Measurements from ENCODE around the gene DIAPH3. TPM values are rescaled to one million over a fixed set of nuclear protein-coding genes. Genes with fewer than 3 reads are reported as not detected.
A peak's percentile ranks its signal among the peaks of the same experiment; 100 is the strongest.

The DIAPH3 gene
- polyA plus RNA-seq, 1 of the 3 experiments (the other 2 are of a cell fraction) = 5.4 TPM

DNA sequence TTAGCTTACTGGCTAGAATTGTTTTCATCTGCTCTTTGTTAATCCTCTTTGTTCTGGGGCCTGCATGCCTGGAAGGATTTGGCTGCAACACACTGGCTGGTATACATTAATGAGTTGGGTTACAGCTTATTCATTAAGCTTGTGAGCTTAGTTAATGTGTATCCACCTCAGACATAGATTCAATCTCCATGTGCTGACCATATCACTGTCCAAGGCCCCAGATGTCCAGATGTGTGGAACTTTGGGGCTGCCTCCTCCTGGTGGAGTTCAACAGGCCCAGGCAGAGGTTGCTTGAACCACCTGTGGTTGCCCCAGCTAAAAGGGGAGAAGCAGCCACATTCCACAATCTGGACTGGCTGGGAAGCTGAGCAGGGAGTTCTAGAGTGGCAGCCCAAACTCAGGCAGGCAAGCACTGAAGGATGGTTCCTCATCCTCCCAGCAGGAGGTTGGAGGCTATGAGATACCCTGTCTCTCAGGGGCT lies 5.4 kb downstream of the DIAPH3 start:
- H3K9ac ChIP-seq = no peak overlapping the region
- H3K27me3 ChIP-seq (ENCODE audit: insufficient read depth) = no peaks in the 10 kb centered on the region
- H3K4me3 ChIP-seq (ENCODE audit: low read depth in 2 of 2, low read length in 1 of 2) = no peak overlapping the region
- H3K36me3 ChIP-seq (replicated peaks in 1 of 2; ENCODE audit: control insufficient read depth in 1 of 2, insufficient read depth in 2 of 2, low read length in 1 of 2) = peaks cover 0 to 14% of the 10 kb centered on the region in 2 experiments
- no peak overlapping the region for H3K4me2 ChIP-seq
- ChIA-PET CTCF (no interaction called here), POLR2A (no interaction called here)
- peaks cover 98% of the 10 kb centered on the region for H3K79me2 ChIP-seq (ENCODE audit: insufficient read depth)
- H3F3A ChIP-seq (replicated peaks; ENCODE audit: insufficient read depth) = peaks cover 7% of the 10 kb centered on the region
- H3K4me1 ChIP-seq (ENCODE audit: control insufficient read depth in 1 of 2, insufficient read depth in 2 of 2, low read depth in 1 of 2, low read length in 1 of 2) = peaks cover 2 to 24% of the 10 kb centered on the region in 2 experiments; a peak in 3 of 4 replicates
- H3K9me3 ChIP-seq = peaks cover 4% of the 10 kb centered on the region; the same call in 1 of the 2 replicates
- no peaks in the 10 kb centered on the region for H3K9me2 ChIP-seq
- no peak overlapping the region for H3K27ac ChIP-seq (ENCODE audit: low read depth in 2 of 2, low read length in 1 of 2)
- DNase-seq = no peak
- H2AFZ ChIP-seq (ENCODE audit: low read depth) = no peak overlapping the region
- no peak for TF ChIP-seq RAD21 (IDR thresholded peaks at IDR 0.05; ENCODE audit: low read length)
- no peak for TF ChIP-seq EZH2phosphoT487 (IDR thresholded peaks at IDR 0.05; ENCODE audit: borderline replicate concordance, low read depth)
- TF ChIP-seq, protein P1, sequence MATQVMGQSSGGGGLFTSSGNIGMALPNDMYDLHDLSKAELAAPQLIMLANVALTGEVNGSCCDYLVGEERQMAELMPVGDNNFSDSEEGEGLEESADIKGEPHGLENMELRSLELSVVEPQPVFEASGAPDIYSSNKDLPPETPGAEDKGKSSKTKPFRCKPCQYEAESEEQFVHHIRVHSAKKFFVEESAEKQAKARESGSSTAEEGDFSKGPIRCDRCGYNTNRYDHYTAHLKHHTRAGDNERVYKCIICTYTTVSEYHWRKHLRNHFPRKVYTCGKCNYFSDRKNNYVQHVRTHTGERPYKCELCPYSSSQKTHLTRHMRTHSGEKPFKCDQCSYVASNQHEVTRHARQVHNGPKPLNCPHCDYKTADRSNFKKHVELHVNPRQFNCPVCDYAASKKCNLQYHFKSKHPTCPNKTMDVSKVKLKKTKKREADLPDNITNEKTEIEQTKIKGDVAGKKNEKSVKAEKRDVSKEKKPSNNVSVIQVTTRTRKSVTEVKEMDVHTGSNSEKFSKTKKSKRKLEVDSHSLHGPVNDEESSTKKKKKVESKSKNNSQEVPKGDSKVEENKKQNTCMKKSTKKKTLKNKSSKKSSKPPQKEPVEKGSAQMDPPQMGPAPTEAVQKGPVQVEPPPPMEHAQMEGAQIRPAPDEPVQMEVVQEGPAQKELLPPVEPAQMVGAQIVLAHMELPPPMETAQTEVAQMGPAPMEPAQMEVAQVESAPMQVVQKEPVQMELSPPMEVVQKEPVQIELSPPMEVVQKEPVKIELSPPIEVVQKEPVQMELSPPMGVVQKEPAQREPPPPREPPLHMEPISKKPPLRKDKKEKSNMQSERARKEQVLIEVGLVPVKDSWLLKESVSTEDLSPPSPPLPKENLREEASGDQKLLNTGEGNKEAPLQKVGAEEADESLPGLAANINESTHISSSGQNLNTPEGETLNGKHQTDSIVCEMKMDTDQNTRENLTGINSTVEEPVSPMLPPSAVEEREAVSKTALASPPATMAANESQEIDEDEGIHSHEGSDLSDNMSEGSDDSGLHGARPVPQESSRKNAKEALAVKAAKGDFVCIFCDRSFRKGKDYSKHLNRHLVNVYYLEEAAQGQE (IDR thresholded peaks at IDR 0.05; ENCODE audit: low read depth, low read length) = no peak
- TF ChIP-seq CHD2 (IDR thresholded peaks at IDR 0.05; ENCODE audit: low read length, partially characterized antibody) = no peak
- no peak for TF ChIP-seq FOXM1 (IDR thresholded peaks at IDR 0.05; ENCODE audit: low read depth)
- TF ChIP-seq EP300 (IDR thresholded peaks at IDR 0.05; ENCODE audit: borderline replicate concordance in 1 of 2, low read depth in 1 of 2, low read length in 1 of 2) = no peak
- no peak for TF ChIP-seq FOXJ3 (CRISPR knock-in tag; IDR thresholded peaks at IDR 0.05)
- no peak for TF ChIP-seq ELF1 (IDR thresholded peaks at IDR 0.05)
- TF ChIP-seq PBX3 (IDR thresholded peaks at IDR 0.05) = no peak
- H4K20me1 ChIP-seq (ENCODE audit: insufficient read depth) = no peaks in the 10 kb centered on the region

DNA sequence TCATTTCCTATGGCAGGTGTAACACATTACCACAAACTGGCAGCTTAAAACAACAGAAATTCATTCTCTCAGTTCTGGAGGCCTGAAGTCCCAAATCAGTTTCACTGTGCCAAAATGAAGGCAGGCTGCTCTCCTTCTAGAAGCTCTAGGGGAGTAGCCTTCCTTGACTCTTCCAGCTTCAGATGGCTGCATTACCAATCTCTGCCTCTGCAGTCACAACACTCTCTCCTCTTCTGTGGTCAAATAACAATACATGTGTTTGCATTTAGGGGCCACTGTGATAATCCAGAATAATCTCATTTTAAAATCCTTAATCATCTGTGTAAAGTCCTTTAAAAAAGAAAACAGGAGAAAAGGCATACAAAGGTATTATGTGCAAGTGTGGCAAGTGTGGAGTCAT lies 7.8 kb downstream of the DIAPH3 start:
- POLR2A ChIA-PET = no interaction called here
- H3K9me2 ChIP-seq = no peaks in the 10 kb centered on the region
- H3K4me1 ChIP-seq (ENCODE audit: control insufficient read depth in 1 of 2, insufficient read depth in 2 of 2, low read depth in 1 of 2, low read length in 1 of 2) = peaks cover 0 to 33% of the 10 kb centered on the region in 2 experiments; a peak in 2 of 4 replicates
- peaks cover 98% of the 10 kb centered on the region for H3K79me2 ChIP-seq (ENCODE audit: insufficient read depth)
- H3F3A ChIP-seq (replicated peaks; ENCODE audit: insufficient read depth) = no peaks in the 10 kb centered on the region
- peak overlapping the region; percentile 16; the same call in 1 of the 2 replicates for H2AFZ ChIP-seq (ENCODE audit: low read depth)
- peaks cover 5% of the 10 kb centered on the region; the same call in 1 of the 2 replicates for H4K20me1 ChIP-seq (ENCODE audit: insufficient read depth)
- no peak overlapping the region for H3K4me2 ChIP-seq
- no peak for DNase-seq
- no peaks in the 10 kb centered on the region for H3K9me3 ChIP-seq
- H3K27ac ChIP-seq (ENCODE audit: low read depth in 2 of 2, low read length in 1 of 2) = no peak overlapping the region; a peak in 1 of 4 replicates
- H3K4me3 ChIP-seq (ENCODE audit: low read depth in 2 of 2, low read length in 1 of 2) = no peak overlapping the region
- no peak for TF ChIP-seq TCF12 (IDR thresholded peaks at IDR 0.05)
- no peak for TF ChIP-seq NFIC (IDR thresholded peaks at IDR 0.05; ENCODE audit: borderline replicate concordance)
- no peak for TF ChIP-seq JUND (IDR thresholded peaks at IDR 0.05)
- no peak for TF ChIP-seq MAX (IDR thresholded peaks at IDR 0.05; ENCODE audit: low read depth)
- no peak for TF ChIP-seq RAD21 (IDR thresholded peaks at IDR 0.05; ENCODE audit: low read length)
- TF ChIP-seq, protein P2, sequence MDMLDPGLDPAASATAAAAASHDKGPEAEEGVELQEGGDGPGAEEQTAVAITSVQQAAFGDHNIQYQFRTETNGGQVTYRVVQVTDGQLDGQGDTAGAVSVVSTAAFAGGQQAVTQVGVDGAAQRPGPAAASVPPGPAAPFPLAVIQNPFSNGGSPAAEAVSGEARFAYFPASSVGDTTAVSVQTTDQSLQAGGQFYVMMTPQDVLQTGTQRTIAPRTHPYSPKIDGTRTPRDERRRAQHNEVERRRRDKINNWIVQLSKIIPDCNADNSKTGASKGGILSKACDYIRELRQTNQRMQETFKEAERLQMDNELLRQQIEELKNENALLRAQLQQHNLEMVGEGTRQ (IDR thresholded peaks at IDR 0.05; ENCODE audit: borderline replicate concordance, low read depth, low read length) = no peak
- no peak for TF ChIP-seq GABPA (IDR thresholded peaks at IDR 0.05; ENCODE audit: low read depth)
- no peak for TF ChIP-seq FOSL2 (IDR thresholded peaks at IDR 0.05; ENCODE audit: borderline replicate concordance, low read depth)
- no peak for TF ChIP-seq MXI1 (IDR thresholded peaks at IDR 0.05; ENCODE audit: low read depth, low read length)
- CTCF ChIA-PET = interaction anchor here (1.1 kb wide), 1 partner anchor 10 kb away, joined by 5 read pairs; no protein-coding TSS in a partner anchor
- H3K27me3 ChIP-seq (ENCODE audit: insufficient read depth) = no peaks in the 10 kb centered on the region
- no peak overlapping the region for H3K9ac ChIP-seq
- H3K36me3 ChIP-seq (replicated peaks in 1 of 2; ENCODE audit: control insufficient read depth in 1 of 2, insufficient read depth in 2 of 2, low read length in 1 of 2) = peaks cover 0 to 1% of the 10 kb centered on the region in 2 experiments

Measured in SK-N-SH (cell line).